ENCODE data around the gene SIMC1.

- no peak for TF ChIP-seq CTCF (IDR thresholded peaks at IDR 0.05; ENCODE audit: insufficient read depth, low read depth, low read length)
- no peak for TF ChIP-seq EZH2 (IDR thresholded peaks at IDR 0.05; ENCODE audit: insufficient read depth, low read length)
Measured at GRCh38 chr5:176356179-176356566, 117.9 kb downstream of the SIMC1 start.
